Frontal cortex (tissue), 4 donors: ENCODE measurements around the gene ASTN2. TPM values are rescaled to one million over a fixed set of nuclear protein-coding genes. Genes with fewer than 3 reads are reported as not detected.

Experiments used
- DNase-seq, 2 donors: peaks; one replicate each; pipeline ENCODE4 v3.0.0; 2012; ENCODE audit warnings: low spot score in 2 of 2
- FAIRE-seq: peaks from 2 replicates; lab custom pipeline; 2012; peaks lifted over from hg19 to GRCh38; lab: Jason Lieb, UNC
- total RNA-seq: library from RNA; depleted of rRNA; stranded (reverse); fragments of >200 nt; gene quantifications from one replicate; pipeline ENCODE4 v1.2.3, GENCODE V29; 2014
- donor health status: control.
- donor health status: control.
- donor health status: control.

ASTN2 gene
- total RNA-seq, 1 donor from 2014 or later = 23.2 TPM

- no peak for DNase-seq
- FAIRE-seq = no peak
These were observed 864.8 kb downstream of the ASTN2 start for GRCh38 chr9:116549786-116550660.

- DNase-seq (no peak), FAIRE-seq (no peak)
These were observed 865.7 kb downstream of the ASTN2 start for GRCh38 chr9:116549061-116549664.

- FAIRE-seq = no peak
- DNase-seq = no peak
These were observed 867.0 kb downstream of the ASTN2 start for GRCh38 chr9:116547729-116548426.

GRCh38 chr9:116546711-116547581 lies 867.9 kb downstream of the ASTN2 start:
- DNase-seq (no peak), FAIRE-seq (no peak)

GRCh38 chr9:116544896-116545295 lies 870.0 kb downstream of the ASTN2 start:
- FAIRE-seq (no peak), DNase-seq (no peak)

GRCh38 chr9:116543731-116544400 lies 871.0 kb downstream of the ASTN2 start:
- no peak for FAIRE-seq

GRCh38 chr9:116541402-116541801 lies 873.5 kb downstream of the ASTN2 start:
- DNase-seq = no peak
- no peak for FAIRE-seq

More at GRCh38 chr9:116543731-116544400, 871.0 kb downstream of the ASTN2 start:
- no peak for DNase-seq

GRCh38 chr9:116539549-116539948 lies 875.3 kb downstream of the ASTN2 start:
- DNase-seq (no peak), FAIRE-seq (no peak)

- no peak for DNase-seq
- FAIRE-seq = no peak
These were observed 889.2 kb downstream of the ASTN2 start for GRCh38 chr9:116525611-116526010.

- FAIRE-seq (no peak), DNase-seq (no peak)
These were observed 889.9 kb downstream of the ASTN2 start for GRCh38 chr9:116524778-116525470.

GRCh38 chr9:116520218-116520617 lies 894.6 kb downstream of the ASTN2 start:
- DNase-seq = no peak
- no peak for FAIRE-seq

GRCh38 chr9:116516456-116516855 lies 898.4 kb downstream of the ASTN2 start:
- FAIRE-seq (no peak), DNase-seq (no peak)

GRCh38 chr9:116515541-116515940 lies 899.3 kb downstream of the ASTN2 start:
- DNase-seq (no peak), FAIRE-seq (no peak)

- DNase-seq (no peak), FAIRE-seq (no peak)
These were observed 908.2 kb downstream of the ASTN2 start for GRCh38 chr9:116506685-116507084.

GRCh38 chr9:116504893-116505480 lies 909.9 kb downstream of the ASTN2 start:
- no peak for DNase-seq
- FAIRE-seq = no peak

- FAIRE-seq (no peak), DNase-seq (no peak)
These were observed 910.8 kb downstream of the ASTN2 start for GRCh38 chr9:116504081-116504480.

- FAIRE-seq = no peak
- DNase-seq = no peak
These were observed 912.1 kb downstream of the ASTN2 start for GRCh38 chr9:116502746-116503145.

- DNase-seq (no peak), FAIRE-seq (no peak)
These were observed 913.0 kb downstream of the ASTN2 start for GRCh38 chr9:116501871-116502270.
